Renal cortical epithelial cell (primary cell): ENCODE measurements around the gene ASPG. TPM values are rescaled to one million over a fixed set of nuclear protein-coding genes. Genes with fewer than 3 reads are reported as not detected.

Source experiments
- DNase-seq: peaks from one replicate; pipeline ENCODE4 v3.0.0-alpha.2; 2011; ENCODE audit warnings: low read depth
- total RNA-seq: library from RNA; depleted of rRNA; stranded (reverse); fragments of >200 nt; gene quantifications from 2 replicates; pipeline ENCODE4 v1.2.3, GENCODE V29; 2014

ASPG gene
- total RNA-seq, 1 donor from 2014 or later = 0.89 TPM

- no peak for DNase-seq
Measured at GRCh38 chr14:104163541-104163940, 78.0 kb downstream of the ASPG start.

GRCh38 chr14:104164041-104164440 is 78.5 kb downstream of the ASPG start:
- DNase-seq = no peak

- DNase-seq = no peak
Measured at GRCh38 chr14:104164512-104164911, 79.0 kb downstream of the ASPG start.

Other genes starting within 250 kb of the ASPG start
- gene PPP1R13B, start 238.1 kb upstream of the ASPG start, total RNA-seq = 9.7 and 18.5 TPM in 2 replicates
- gene TDRD9, start 157.2 kb upstream of the ASPG start, total RNA-seq = 2.8 and 4.5 TPM in 2 replicates
- gene RD3L, start 143.2 kb upstream of the ASPG start, total RNA-seq = not detected in 2 replicates
- under 0.01 and 0.05 TPM in 2 replicates for gene KIF26A, start 52.9 kb downstream of the ASPG start, total RNA-seq